ENCODE data around the gene UNC93B1. TPM values are rescaled to one million over a fixed set of nuclear protein-coding genes. Genes with fewer than 3 reads are reported as not detected.

The UNC93B1 gene
- total RNA-seq, 2 experiments from 2014 or later, result 16.3 to 16.7 TPM

GRCh38 chr11:68017980-68018729 is 14.3 kb upstream of the UNC93B1 start:
- CTCF ChIA-PET, result no interaction called here

GRCh38 chr11:68016904-68017817 is 13.3 kb upstream of the UNC93B1 start:
- no peak overlapping the region for H3K27ac Mint-ChIP-seq
- no peaks in the 10 kb centered on the region for H3K27me3 Mint-ChIP-seq
- ChIA-PET CTCF (no interaction called here), POLR2A (no interaction called here)
- ATAC-seq, result no peak
- H3K4me1 Mint-ChIP-seq, result no peaks in the 10 kb centered on the region
- intact Hi-C loops (cut with DNase I, micrococcal nuclease), result no loop called here
- DNase-seq, result no peak
- H3K36me3 Mint-ChIP-seq (ENCODE audit: low read depth), result no peaks in the 10 kb centered on the region
- H3K4me3 Mint-ChIP-seq, result no peak overlapping the region
- no peaks in the 10 kb centered on the region for H3K9me3 Mint-ChIP-seq (ENCODE audit: low read depth)

More at GRCh38 chr11:68017980-68018729, 14.3 kb upstream of the UNC93B1 start:
- no peak overlapping the region for H3K27ac Mint-ChIP-seq
- intact Hi-C loops (cut with DNase I, micrococcal nuclease), result no loop called here
- ATAC-seq (no peak), DNase-seq (no peak)
- H3K27me3 Mint-ChIP-seq, result no peaks in the 10 kb centered on the region
- H3K4me1 Mint-ChIP-seq, result no peaks in the 10 kb centered on the region
- POLR2A ChIA-PET, result no interaction called here
- no peaks in the 10 kb centered on the region for H3K9me3 Mint-ChIP-seq (ENCODE audit: low read depth)
- no peaks in the 10 kb centered on the region for H3K36me3 Mint-ChIP-seq (ENCODE audit: low read depth)
- H3K4me3 Mint-ChIP-seq, result no peak overlapping the region

GRCh38 chr11:68016161-68016903 is 12.4 kb upstream of the UNC93B1 start:
- Mint-ChIP-seq H3K4me3 (no peak overlapping the region), H3K9me3 (ENCODE audit: low read depth) (no peaks in the 10 kb centered on the region), H3K27ac (no peak overlapping the region), H3K4me1 (no peaks in the 10 kb centered on the region), H3K27me3 (no peaks in the 10 kb centered on the region), H3K36me3 (ENCODE audit: low read depth) (no peaks in the 10 kb centered on the region)
- DNase-seq, result no peak
- CTCF ChIA-PET, result no interaction called here
- POLR2A ChIA-PET, result no interaction called here
- intact Hi-C loops (cut with DNase I, micrococcal nuclease), result no loop called here
- no peak for ATAC-seq

GRCh38 chr11:68015467-68015866 is 11.6 kb upstream of the UNC93B1 start:
- intact Hi-C loops (cut with DNase I, micrococcal nuclease), result no loop called here
- Mint-ChIP-seq H3K27me3 (no peaks in the 10 kb centered on the region), H3K4me3 (no peak overlapping the region), H3K36me3 (ENCODE audit: low read depth) (no peaks in the 10 kb centered on the region), H3K4me1 (no peaks in the 10 kb centered on the region), H3K27ac (no peak overlapping the region), H3K9me3 (ENCODE audit: low read depth) (no peaks in the 10 kb centered on the region)
- POLR2A ChIA-PET, result no interaction called here
- ATAC-seq (no peak), DNase-seq (no peak)
- CTCF ChIA-PET, result no interaction called here

GRCh38 chr11:68014947-68015447 is 11.1 kb upstream of the UNC93B1 start:
- POLR2A ChIA-PET, result no interaction called here
- no peak for ATAC-seq
- no peak for DNase-seq
- no peaks in the 10 kb centered on the region for H3K27me3 Mint-ChIP-seq
- no peaks in the 10 kb centered on the region for H3K9me3 Mint-ChIP-seq (ENCODE audit: low read depth)
- H3K36me3 Mint-ChIP-seq (ENCODE audit: low read depth), result no peaks in the 10 kb centered on the region
- intact Hi-C loops (cut with DNase I, micrococcal nuclease), result no loop called here
- CTCF ChIA-PET, result no interaction called here
- H3K4me3 Mint-ChIP-seq, result no peak overlapping the region
- H3K4me1 Mint-ChIP-seq, result no peaks in the 10 kb centered on the region
- H3K27ac Mint-ChIP-seq, result no peak overlapping the region

GRCh38 chr11:68014157-68014946 is 10.5 kb upstream of the UNC93B1 start:
- ChIA-PET CTCF (no interaction called here), POLR2A (interaction anchor here (0.6 kb wide), 1 partner anchor 13 kb away, joined by 3 read pairs; no protein-coding TSS in a partner anchor)
- Mint-ChIP-seq H3K27ac (no peak overlapping the region), H3K27me3 (no peaks in the 10 kb centered on the region), H3K9me3 (ENCODE audit: low read depth) (no peaks in the 10 kb centered on the region), H3K4me1 (no peaks in the 10 kb centered on the region), H3K4me3 (no peak overlapping the region), H3K36me3 (ENCODE audit: low read depth) (no peaks in the 10 kb centered on the region)
- ATAC-seq, result peak; percentile 84
- intact Hi-C loops (cut with DNase I, micrococcal nuclease), result no loop called here
- peak; percentile 40 for DNase-seq

- no peak overlapping the region for H3K4me3 Mint-ChIP-seq
- CTCF ChIA-PET, result no interaction called here
- DNase-seq, result no peak
Measured at GRCh38 chr11:68013611-68014156, 9.8 kb upstream of the UNC93B1 start.

GRCh38 chr11:68012843-68013610 is 9.1 kb upstream of the UNC93B1 start:
- ChIA-PET CTCF (no interaction called here), POLR2A (interaction anchor here (0.7 kb wide), 1 partner anchor 24 kb away, joined by 3 read pairs; no protein-coding TSS in a partner anchor)
- Mint-ChIP-seq H3K27ac (no peak overlapping the region), H3K36me3 (ENCODE audit: low read depth) (no peaks in the 10 kb centered on the region), H3K9me3 (ENCODE audit: low read depth) (no peaks in the 10 kb centered on the region), H3K27me3 (no peaks in the 10 kb centered on the region), H3K4me1 (peaks cover 5% of the 10 kb centered on the region), H3K4me3 (no peak overlapping the region)
- DNase-seq, result no peak
- no peak for ATAC-seq
- intact Hi-C loops (cut with DNase I, micrococcal nuclease), result no loop called here

More at GRCh38 chr11:68013611-68014156, 9.8 kb upstream of the UNC93B1 start:
- intact Hi-C loops (cut with DNase I, micrococcal nuclease), result no loop called here
- no peak for ATAC-seq
- Mint-ChIP-seq H3K9me3 (ENCODE audit: low read depth) (no peaks in the 10 kb centered on the region), H3K27me3 (no peaks in the 10 kb centered on the region), H3K4me1 (peaks cover 5% of the 10 kb centered on the region), H3K36me3 (ENCODE audit: low read depth) (no peaks in the 10 kb centered on the region), H3K27ac (no peak overlapping the region)
- POLR2A ChIA-PET, result interaction anchor here (0.7 kb wide), 1 partner anchor 23 kb away, joined by 3 read pairs; no protein-coding TSS in a partner anchor

GRCh38 chr11:68012044-68012842 is 8.3 kb upstream of the UNC93B1 start:
- ATAC-seq, result no peak
- Mint-ChIP-seq H3K9me3 (ENCODE audit: low read depth) (no peaks in the 10 kb centered on the region), H3K4me1 (peaks cover 5% of the 10 kb centered on the region), H3K27ac (no peak overlapping the region), H3K4me3 (no peak overlapping the region), H3K36me3 (ENCODE audit: low read depth) (no peaks in the 10 kb centered on the region), H3K27me3 (no peaks in the 10 kb centered on the region)
- POLR2A ChIA-PET, result no interaction called here
- intact Hi-C loops (cut with DNase I, micrococcal nuclease), result no loop called here
- no peak for DNase-seq
- CTCF ChIA-PET, result no interaction called here
